AG04450 (cell line): ENCODE data around the gene NADSYN1. TPM values are rescaled to one million over a fixed set of nuclear protein-coding genes. Genes with fewer than 3 reads are reported as not detected.

Source experiments
- CTCF ChIA-PET: fragments of 300-600, 350-600 bp; formaldehyde crosslinking; extraction: SDS; loops from one replicate; lab custom pipeline; 2022; ENCODE audit warnings: antibody characterized with exemption, inconsistent platforms; lab: Charles Lee
- POLR2A ChIA-PET: fragments of 350-600 bp; formaldehyde crosslinking; extraction: SDS; loops from one replicate; lab custom pipeline; 2021; ENCODE audit warnings: antibody characterized with exemption, inconsistent platforms; lab: Yijun Ruan, JAX
- DNase-seq: peaks from one replicate; pipeline ENCODE4 v3.0.0-alpha.2; 2011; ENCODE audit warnings: low read depth, low spot score
- H3K27ac ChIP-seq: one replicate; pipeline ENCODE4 v1.5.1; 2012; ENCODE audit warnings: low read depth, low read length, control low read depth
- H3K27me3 ChIP-seq: one replicate; pipeline ENCODE4 v1.6.0; 2012; ENCODE audit warnings: low read length; ENCODE audit not compliant: control insufficient read depth, insufficient read depth
- H3K4me3 ChIP-seq: 2 replicates; pipeline ENCODE4 v1.5.1; 2011; ENCODE audit warnings: mild to moderate bottlenecking, low read depth, low read length, control low read depth
- H3K9me3 ChIP-seq: 2 replicates; pipeline ENCODE4 v1.5.1; 2012; ENCODE audit warnings: low read length; ENCODE audit not compliant: control insufficient read depth, insufficient read depth
- CTCF ChIP-seq: IDR thresholded peaks from 2 replicates; pipeline ENCODE4 v1.5.1; 2011; ENCODE audit warnings: low read depth, low read length, control low read depth, inconsistent platforms
- polyA plus RNA-seq: library from polyadenylated mRNA; depleted of rRNA; stranded (reverse); fragments of >200 nt; gene quantifications from 2 replicates; pipeline ENCODE4 v1.2.3, GENCODE V29; 2011

Gene NADSYN1
- polyA plus RNA-seq, 1 experiment: 39.0 TPM

- Histone ChIP-seq H3K9me3 (no peaks in the 10 kb centered on the region; the same call in 1 of the 2 replicates), H3K27me3 (no peaks in the 10 kb centered on the region), H3K27ac (no peak overlapping the region), H3K4me3 (no peak overlapping the region)
- ChIA-PET POLR2A (no interaction called here), CTCF (no interaction called here)
- TF ChIP-seq CTCF: no peak
- no peak for DNase-seq
Observed at GRCh38 chr11:71499546-71499945, 46.5 kb downstream of the NADSYN1 start.

GRCh38 chr11:71500601-71501021, 47.6 kb downstream of the NADSYN1 start:
- H3K4me3 ChIP-seq: no peak overlapping the region
- H3K9me3 ChIP-seq: no peaks in the 10 kb centered on the region; the same call in 1 of the 2 replicates
- H3K27ac ChIP-seq: no peak overlapping the region
- CTCF ChIA-PET: no interaction called here
- H3K27me3 ChIP-seq: no peaks in the 10 kb centered on the region
- no peak for TF ChIP-seq CTCF
- DNase-seq: no peak
- POLR2A ChIA-PET: no interaction called here

- Histone ChIP-seq H3K27me3 (no peaks in the 10 kb centered on the region), H3K9me3 (no peaks in the 10 kb centered on the region; the same call in 1 of the 2 replicates), H3K4me3 (no peak overlapping the region), H3K27ac (no peak overlapping the region)
- ChIA-PET CTCF (no interaction called here), POLR2A (no interaction called here)
- DNase-seq: no peak
- no peak for TF ChIP-seq CTCF
Observed at GRCh38 chr11:71501071-71501985, 48.3 kb downstream of the NADSYN1 start.

GRCh38 chr11:71502026-71502425, 49.0 kb downstream of the NADSYN1 start:
- CTCF ChIA-PET: no interaction called here
- POLR2A ChIA-PET: no interaction called here
- no peak for TF ChIP-seq CTCF
- DNase-seq: no peak
- Histone ChIP-seq H3K4me3 (no peak overlapping the region), H3K9me3 (no peaks in the 10 kb centered on the region), H3K27me3 (no peaks in the 10 kb centered on the region), H3K27ac (no peak overlapping the region)

GRCh38 chr11:71502871-71503435, 50.0 kb downstream of the NADSYN1 start:
- no peak for DNase-seq
- no peaks in the 10 kb centered on the region for H3K9me3 ChIP-seq
- ChIA-PET CTCF (no interaction called here), POLR2A (no interaction called here)
- no peaks in the 10 kb centered on the region for H3K27me3 ChIP-seq
- no peak overlapping the region for H3K27ac ChIP-seq
- no peak overlapping the region for H3K4me3 ChIP-seq
- no peak for TF ChIP-seq CTCF
